Effector memory CD8-positive, alpha-beta T cell (primary cell): Measurements from ENCODE around the gene PKN3.
A peak's percentile ranks its signal among the peaks of the same experiment; 100 is the strongest.
"Not testable (repeated sequence)": the region's sequence is repeated elsewhere in the genome, so short reads cannot be mapped to it uniquely, and the experiment has no call there.

Experiments used
- ATAC-seq: fragments of 150-1000 bp; cut with Tn5 transposase; replicated peaks from 2 replicates; pipeline ENCODE4 v1.10.0; 2021; ENCODE audit warnings: mild to moderate bottlenecking, moderate library complexity
- DNase-seq, 3 experiments: peaks; one replicate each; pipeline ENCODE4 v3.0.0; 2021
- H3K27ac Mint-ChIP-seq, 2 donors: one replicate each; pipeline ENCODE4 v1.8.0; 2022; ENCODE audit warnings: mild to moderate bottlenecking in 2 of 2, mixed read lengths in 2 of 2, moderate library complexity in 2 of 2
- H3K27me3 Mint-ChIP-seq, 2 donors: one replicate each; pipeline ENCODE4 v1.8.0; 2022; ENCODE audit warnings: mixed read lengths in 2 of 2
- H3K36me3 Mint-ChIP-seq: one replicate; pipeline ENCODE4 v1.8.0; 2022; ENCODE audit warnings: mild to moderate bottlenecking, moderate library complexity, mixed read lengths; ENCODE audit not compliant: insufficient read depth
- H3K4me1 Mint-ChIP-seq, 2 donors: one replicate each; pipeline ENCODE4 v1.8.0; 2022; ENCODE audit warnings: low read depth in 2 of 2, mixed read lengths in 2 of 2
- H3K4me3 Mint-ChIP-seq, 2 donors: one replicate each; pipeline ENCODE4 v1.8.0; 2022; ENCODE audit warnings: mild to moderate bottlenecking in 2 of 2, mixed read lengths in 2 of 2, moderate library complexity in 2 of 2
- H3K9me3 Mint-ChIP-seq, 2 donors: one replicate each; pipeline ENCODE4 v1.8.0; 2022; ENCODE audit warnings: mixed read lengths in 2 of 2

The PKN3 gene

GRCh38 chr9:128684325-128685199 is 17.7 kb upstream of the PKN3 start:
- Mint-ChIP-seq H3K27me3 (no peaks in the 10 kb centered on the region), H3K4me3 (peak overlapping the region; percentile 95), H3K9me3 (no peaks in the 10 kb centered on the region), H3K36me3 (peaks cover 23% of the 10 kb centered on the region), H3K4me1 (peaks cover 36 to 49% of the 10 kb centered on the region in 2 donors), H3K27ac (peak overlapping the region; percentile 98)
- DNase-seq (peak; percentile 58 to 65 (median 58)), ATAC-seq (peak; percentile 48)

- ATAC-seq (no peak), DNase-seq (peak in 1 of 3 experiments; percentile 18)
- Mint-ChIP-seq H3K27ac (peak overlapping the region; percentile 98), H3K4me1 (peaks cover 41 to 54% of the 10 kb centered on the region in 2 donors), H3K36me3 (peaks cover 30% of the 10 kb centered on the region), H3K4me3 (peak overlapping the region; percentile 95), H3K9me3 (no peaks in the 10 kb centered on the region), H3K27me3 (no peaks in the 10 kb centered on the region)
These were observed 16.4 kb upstream of the PKN3 start for GRCh38 chr9:128685636-128686489.

- Mint-ChIP-seq H3K4me1 (peaks cover 52 to 59% of the 10 kb centered on the region in 2 donors), H3K27ac (peak overlapping the region; percentile 98), H3K27me3 (no peaks in the 10 kb centered on the region), H3K4me3 (peak overlapping the region; percentile 95), H3K9me3 (no peaks in the 10 kb centered on the region), H3K36me3 (peaks cover 46% of the 10 kb centered on the region)
- no peak for ATAC-seq
- DNase-seq: no peak
These were observed 14.8 kb upstream of the PKN3 start for GRCh38 chr9:128687453-128687852.

- H3K27me3 Mint-ChIP-seq: no peaks in the 10 kb centered on the region
- peak within 1 kb of the TSS; percentile 94 to 99 for H3K27ac Mint-ChIP-seq
- DNase-seq: peak; percentile 86 to 92 (median 87)
These were observed 13.6 kb upstream of the PKN3 start, which contains the start of gene SET for GRCh38 chr9:128688501-128689292. Gene SET, plus strand, starts transcription at chr9:128689222. Its CDS starts 361 bp downstream, at chr9:128689583.

GRCh38 chr9:128689293-128689774 is 13.0 kb upstream of the PKN3 start:
- Mint-ChIP-seq H3K4me1 (peaks cover 44 to 55% of the 10 kb centered on the region in 2 donors), H3K4me3 (peak overlapping the region; percentile 78 to 82), H3K27me3 (no peaks in the 10 kb centered on the region), H3K36me3 (peaks cover 58% of the 10 kb centered on the region), H3K9me3 (no peaks in the 10 kb centered on the region), H3K27ac (no peak overlapping the region)
- ATAC-seq (peak; percentile 20), DNase-seq (peak in 2 of 3 experiments; percentile 46 to 48)

More at GRCh38 chr9:128688501-128689292, 13.6 kb upstream of the PKN3 start, which contains the start of gene SET:
- Mint-ChIP-seq H3K9me3 (no peaks in the 10 kb centered on the region), H3K4me1 (peaks cover 47 to 59% of the 10 kb centered on the region in 2 donors), H3K36me3 (peaks cover 58% of the 10 kb centered on the region), H3K4me3 (peak within 1 kb of the TSS; percentile 94 to 99)
- peak; percentile 72 for ATAC-seq

GRCh38 chr9:128689820-128690683 is 12.3 kb upstream of the PKN3 start:
- peak; percentile 24 for ATAC-seq
- DNase-seq: peak; percentile 26 to 28 (median 27)
- peaks cover 37 to 48% of the 10 kb centered on the region in 2 donors for H3K4me1 Mint-ChIP-seq
- H3K27ac Mint-ChIP-seq: peak overlapping the region; percentile 97 to 99
- H3K36me3 Mint-ChIP-seq: peaks cover 64% of the 10 kb centered on the region
- no peaks in the 10 kb centered on the region for H3K27me3 Mint-ChIP-seq
- H3K9me3 Mint-ChIP-seq: no peaks in the 10 kb centered on the region
- H3K4me3 Mint-ChIP-seq: peak overlapping the region; percentile 94 to 99

- Mint-ChIP-seq H3K9me3 (no peaks in the 10 kb centered on the region), H3K4me3 (peak overlapping the region; percentile 94 to 99), H3K4me1 (peaks cover 31 to 42% of the 10 kb centered on the region in 2 donors), H3K27me3 (no peaks in the 10 kb centered on the region), H3K27ac (peak overlapping the region; percentile 97 to 99), H3K36me3 (peaks cover 70% of the 10 kb centered on the region)
- DNase-seq (no peak), ATAC-seq (peak; percentile 18)
These were observed 11.6 kb upstream of the PKN3 start for GRCh38 chr9:128690684-128691034.

- not testable (repeated sequence) for DNase-seq, ATAC-seq, H3K4me3 Mint-ChIP-seq, H3K9me3 Mint-ChIP-seq, H3K27me3 Mint-ChIP-seq
- H3K27ac Mint-ChIP-seq: peak overlapping the region in 1 of 2 donors; percentile 8
- H3K36me3 Mint-ChIP-seq: peaks cover 67% of the 10 kb centered on the region
- peaks cover 16 to 23% of the 10 kb centered on the region in 2 donors for H3K4me1 Mint-ChIP-seq
These were observed 8.6 kb upstream of the PKN3 start for GRCh38 chr9:128693738-128694137.

GRCh38 chr9:128694344-128694743 is 8.0 kb upstream of the PKN3 start:
- Mint-ChIP-seq H3K4me3 (no peak overlapping the region), H3K4me1 (peaks cover 16 to 23% of the 10 kb centered on the region in 2 donors), H3K27ac (no peak overlapping the region), H3K9me3 (no peaks in the 10 kb centered on the region), H3K27me3 (no peaks in the 10 kb centered on the region), H3K36me3 (peaks cover 68% of the 10 kb centered on the region)
- DNase-seq: no peak
- ATAC-seq: no peak

GRCh38 chr9:128696923-128697707 is 5.2 kb upstream of the PKN3 start:
- peaks cover 8 to 17% of the 10 kb centered on the region in 2 donors for H3K4me1 Mint-ChIP-seq
- DNase-seq (no peak), ATAC-seq (no peak)
- H3K9me3 Mint-ChIP-seq: no peaks in the 10 kb centered on the region
- peaks cover 51% of the 10 kb centered on the region for H3K36me3 Mint-ChIP-seq
- no peaks in the 10 kb centered on the region for H3K27me3 Mint-ChIP-seq
- H3K4me3 Mint-ChIP-seq: no peak overlapping the region
- H3K27ac Mint-ChIP-seq: peak overlapping the region in 1 of 2 donors; percentile 50

- not testable (repeated sequence) for H3K4me3 Mint-ChIP-seq, ATAC-seq, DNase-seq, H3K27me3 Mint-ChIP-seq, H3K27ac Mint-ChIP-seq, H3K9me3 Mint-ChIP-seq
- Mint-ChIP-seq H3K36me3 (peaks cover 30% of the 10 kb centered on the region), H3K4me1 (peaks cover 12 to 16% of the 10 kb centered on the region in 2 donors)
These were observed 3.1 kb upstream of the PKN3 start for GRCh38 chr9:128699096-128699795.
